Calu3 (cell line): ENCODE results near the gene SEL1L3. TPM values are rescaled to one million over a fixed set of nuclear protein-coding genes. Genes with fewer than 3 reads are reported as not detected.

Experiments used
- BruUV-seq: library from RNA; stranded (reverse); fragments of 400-500 nt; replicated peaks from 2 replicates; lab custom pipeline; 2021; lab: Mats Ljungman, UMichigan
- CTCF ChIA-PET: fragments of 300-600 bp; sonication (Branson Sonifier 250); formaldehyde crosslinking; loops from one replicate; lab custom pipeline; 2022; ENCODE audit warnings: antibody characterized with exemption; lab: Charles Lee
- DNase-seq: peaks from one replicate; pipeline ENCODE4 v3.0.0; 2022
- H3K27ac Mint-ChIP-seq: one replicate; pipeline ENCODE4 v1.8.0; 2022; ENCODE audit warnings: mixed read lengths; ENCODE audit not compliant: unreplicated experiment
- H3K27me3 Mint-ChIP-seq: one replicate; pipeline ENCODE4 v1.8.0; 2022; ENCODE audit warnings: mixed read lengths; ENCODE audit not compliant: unreplicated experiment
- H3K36me3 Mint-ChIP-seq: one replicate; pipeline ENCODE4 v1.8.0; 2022; ENCODE audit warnings: mild to moderate bottlenecking, moderate library complexity, mixed read lengths; ENCODE audit not compliant: insufficient read depth, unreplicated experiment
- H3K4me1 Mint-ChIP-seq: one replicate; pipeline ENCODE4 v1.8.0; 2022; ENCODE audit warnings: mild to moderate bottlenecking, low read depth, mixed read lengths; ENCODE audit not compliant: unreplicated experiment
- H3K4me3 Mint-ChIP-seq: one replicate; pipeline ENCODE4 v1.8.0; 2022; ENCODE audit warnings: mild to moderate bottlenecking, low read depth, moderate library complexity, mixed read lengths; ENCODE audit not compliant: unreplicated experiment
- H3K9me3 Mint-ChIP-seq: one replicate; pipeline ENCODE4 v1.8.0; 2022; ENCODE audit warnings: low read depth, mixed read lengths; ENCODE audit not compliant: unreplicated experiment
- CTCF ChIP-seq: fragments of 200-600 bp; IDR thresholded peaks from one replicate; pipeline ENCODE4 v1.8.0; 2022; ENCODE audit warnings: antibody characterized with exemption; ENCODE audit not compliant: unreplicated experiment
- intact Hi-C: fragments of 100-400 bp; cut with micrococcal nuclease; formaldehyde crosslinking; loops from one replicate; pipeline ENCODE4 v1.10.0; 2022; ENCODE audit not compliant: unreplicated experiment
- total RNA-seq: library from RNA; stranded (reverse); gene quantifications from 2 replicates; pipeline ENCODE4 v1.2.3, GENCODE V29; 2022

Gene SEL1L3
- total RNA-seq, 1 experiment from 2014 or later, result 120 TPM

DNA sequence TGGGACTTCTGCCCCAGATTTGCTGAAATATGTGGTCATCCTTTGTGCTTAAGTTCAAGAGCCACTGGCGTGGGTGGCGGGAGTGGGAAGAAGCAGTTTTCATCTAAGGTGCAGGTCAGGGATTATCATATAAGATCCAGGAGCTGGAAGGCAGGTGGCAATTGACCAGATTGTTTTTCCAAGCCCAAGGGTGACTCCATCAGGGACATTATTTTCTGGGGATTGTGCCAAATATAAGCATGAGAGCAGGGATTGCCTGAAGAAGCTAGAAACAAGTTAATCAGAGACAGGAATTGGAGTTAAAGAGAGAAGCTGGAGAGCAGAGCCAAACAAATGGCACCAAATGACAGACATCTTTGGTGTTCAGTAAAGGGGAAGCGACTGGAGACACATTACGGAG is 19.4 kb upstream of the SEL1L3 start:
- no peak for DNase-seq
- H3K27ac Mint-ChIP-seq, result no peak overlapping the region
- intact Hi-C loops, result no loop called here
- no peak for TF ChIP-seq CTCF
- no peak overlapping the region for H3K4me3 Mint-ChIP-seq
- H3K9me3 Mint-ChIP-seq, result no peaks in the 10 kb centered on the region
- no TSS peak for BruUV-seq
- CTCF ChIA-PET, result no interaction called here
- H3K36me3 Mint-ChIP-seq, result no peaks in the 10 kb centered on the region
- H3K4me1 Mint-ChIP-seq, result peaks cover 12% of the 10 kb centered on the region
- H3K27me3 Mint-ChIP-seq, result no peaks in the 10 kb centered on the region

- Mint-ChIP-seq H3K4me1 (peaks cover 12% of the 10 kb centered on the region), H3K4me3 (no peak overlapping the region), H3K27ac (no peak overlapping the region), H3K36me3 (no peaks in the 10 kb centered on the region), H3K9me3 (no peaks in the 10 kb centered on the region), H3K27me3 (no peaks in the 10 kb centered on the region)
- intact Hi-C loops, result no loop called here
- DNase-seq, result no peak
- no peak for TF ChIP-seq CTCF
- CTCF ChIA-PET, result no interaction called here
- BruUV-seq, result no TSS peak
Measured at GRCh38 chr4:25881193-25881592, 18.4 kb upstream of the SEL1L3 start.

DNA sequence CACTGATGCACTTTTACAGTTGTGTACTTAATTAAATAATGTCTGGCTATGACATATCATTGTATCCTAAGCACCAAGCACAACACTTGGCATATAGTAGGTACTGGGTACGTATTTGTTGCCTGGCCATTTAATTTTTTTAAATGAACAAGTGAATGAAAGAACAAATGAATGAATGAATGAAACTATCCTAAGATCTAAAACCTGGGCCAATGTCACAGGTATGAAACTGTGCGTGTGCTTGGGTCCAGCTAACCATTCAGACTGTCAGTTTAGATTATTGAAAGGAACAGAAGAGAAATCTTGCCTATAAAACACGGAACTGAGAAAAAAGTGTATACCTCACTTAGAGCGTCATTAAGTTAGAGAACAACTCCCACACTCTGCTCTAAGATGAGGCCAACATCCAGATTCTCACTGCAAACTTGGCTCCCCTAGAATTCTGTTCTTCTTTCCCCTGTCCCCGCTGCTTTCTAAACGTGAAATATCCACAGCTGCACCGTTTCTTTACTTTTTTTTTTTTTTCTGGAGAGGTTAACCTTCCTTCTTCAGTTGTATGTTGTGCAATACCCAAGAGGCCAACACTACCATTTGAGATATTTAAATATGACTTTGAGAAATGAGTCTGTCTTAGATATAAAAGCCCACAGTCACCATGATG is 17.3 kb upstream of the SEL1L3 start:
- DNase-seq, result no peak
- TF ChIP-seq CTCF, result no peak
- Mint-ChIP-seq H3K36me3 (no peaks in the 10 kb centered on the region), H3K9me3 (no peaks in the 10 kb centered on the region), H3K4me1 (peaks cover 12% of the 10 kb centered on the region), H3K27me3 (no peaks in the 10 kb centered on the region), H3K4me3 (no peak overlapping the region), H3K27ac (no peak overlapping the region)
- BruUV-seq, result no TSS peak
- CTCF ChIA-PET, result no interaction called here
- intact Hi-C loops, result no loop called here

DNA sequence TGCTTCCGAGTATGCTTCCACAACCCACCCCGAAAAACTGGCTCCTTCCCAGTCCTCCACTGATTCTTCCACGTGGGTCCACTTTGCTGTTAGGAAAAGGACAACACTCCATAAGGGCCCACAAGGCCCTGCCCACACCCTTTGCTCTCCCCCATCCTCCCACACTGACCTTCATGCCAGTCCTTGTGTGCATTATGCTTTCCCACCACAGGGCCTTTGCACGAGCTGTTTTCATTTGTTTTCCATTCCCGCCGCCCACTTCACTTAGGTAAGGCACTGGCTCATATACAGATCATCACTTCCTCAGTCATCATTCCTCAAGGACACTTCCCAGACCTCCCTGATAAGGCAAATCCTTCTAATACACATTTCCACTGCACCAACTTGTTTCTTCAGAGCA is 16.8 kb upstream of the SEL1L3 start:
- intact Hi-C loops, result no loop called here
- H3K27me3 Mint-ChIP-seq, result no peaks in the 10 kb centered on the region
- no peak for DNase-seq
- peaks cover 10% of the 10 kb centered on the region for H3K4me1 Mint-ChIP-seq
- no peak for TF ChIP-seq CTCF
- H3K9me3 Mint-ChIP-seq, result no peaks in the 10 kb centered on the region
- no peaks in the 10 kb centered on the region for H3K36me3 Mint-ChIP-seq
- CTCF ChIA-PET, result no interaction called here
- no TSS peak for BruUV-seq
- no peak overlapping the region for H3K4me3 Mint-ChIP-seq
- H3K27ac Mint-ChIP-seq, result no peak overlapping the region
